ENCODE measurements around the gene GOLGA8R. TPM values are rescaled to one million over a fixed set of nuclear protein-coding genes. Genes with fewer than 3 reads are reported as not detected.
"Not testable (repeated sequence)": the region's sequence is repeated elsewhere in the genome, so short reads cannot be mapped to it uniquely, and the experiment has no call there.

GOLGA8R gene, protein sequence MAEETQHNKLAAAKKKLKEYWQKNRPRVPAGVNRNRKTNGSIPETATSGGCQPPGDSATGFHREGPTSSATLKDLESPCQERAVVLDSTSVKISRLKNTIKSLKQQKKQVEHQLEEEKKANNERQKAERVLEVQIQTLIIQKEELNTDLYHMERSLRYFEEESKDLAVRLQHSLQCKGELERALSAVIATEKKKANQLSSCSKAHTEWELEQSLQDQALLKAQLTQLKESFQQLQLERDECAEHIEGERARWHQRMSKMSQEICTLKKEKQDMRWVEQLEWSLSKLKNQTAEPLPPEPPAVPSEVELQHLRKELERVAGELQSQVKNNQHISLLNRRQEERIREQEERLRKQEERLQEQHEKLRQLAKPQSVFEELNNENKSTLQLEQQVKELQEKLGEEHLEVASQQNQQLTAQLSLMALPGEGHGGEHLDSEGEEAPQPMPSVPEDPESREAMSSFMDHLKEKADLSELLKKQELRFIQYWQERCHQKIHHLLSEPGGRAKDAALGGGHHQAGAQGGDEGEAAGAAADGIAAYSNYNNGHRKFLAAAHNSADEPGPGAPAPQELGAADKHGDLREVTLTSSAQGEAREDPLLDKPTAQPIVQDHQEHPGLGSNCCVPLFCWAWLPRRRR
- polyA plus RNA-seq, result 1 to 10 TPM in 1 of 2 donors, under 1 TPM in 1; 0.79 to 1.1 TPM

DNA sequence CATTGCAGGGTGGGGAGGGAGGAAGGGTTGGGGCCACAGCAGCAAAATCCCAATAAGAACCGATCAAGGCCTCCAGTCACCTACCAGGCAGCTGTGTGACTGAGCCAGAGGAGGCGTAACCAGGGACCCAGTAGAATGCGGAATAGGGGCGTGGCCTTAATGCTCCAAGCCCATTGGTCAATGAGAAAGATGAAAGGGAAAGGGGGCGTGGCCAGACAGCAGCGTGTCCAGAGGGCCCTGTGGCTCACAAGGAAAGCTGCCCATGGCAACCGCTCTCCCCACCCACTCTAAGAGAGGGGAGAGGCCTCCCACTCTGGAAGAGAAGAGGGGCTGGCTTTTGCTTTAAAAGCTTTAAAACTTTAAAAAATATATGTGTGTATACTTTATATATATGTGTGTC lies at the start of gene GOLGA8R:
GOLGA8R (minus strand) TSS at position 101 of the 400 bp plus-strand sequence; CDS start at position 3, 98 bp downstream.
- H3K27me3 ChIP-seq (ENCODE audit: control insufficient read depth in 1 of 2, insufficient read depth in 2 of 2, low read length in 2 of 2); H3K4me1 ChIP-seq (ENCODE audit: control insufficient read depth in 2 of 2, insufficient read depth in 2 of 2, low read length in 1 of 2); H3K4me3 ChIP-seq (ENCODE audit: low read depth in 1 of 2, low read length in 2 of 2); H3K36me3 ChIP-seq (ENCODE audit: control insufficient read depth in 2 of 2, insufficient read depth in 2 of 2, low read length in 1 of 2); H3K9me3 ChIP-seq (ENCODE audit: control insufficient read depth in 2 of 2, insufficient read depth in 1 of 2, low read depth in 1 of 2, low read length in 1 of 2); H3K27ac ChIP-seq (ENCODE audit: low read depth in 2 of 2, low read length in 1 of 2): not testable (repeated sequence)
- WGBS, 2 donors, result no CpG with 5 or more reads among the region's 7 CpGs

DNA sequence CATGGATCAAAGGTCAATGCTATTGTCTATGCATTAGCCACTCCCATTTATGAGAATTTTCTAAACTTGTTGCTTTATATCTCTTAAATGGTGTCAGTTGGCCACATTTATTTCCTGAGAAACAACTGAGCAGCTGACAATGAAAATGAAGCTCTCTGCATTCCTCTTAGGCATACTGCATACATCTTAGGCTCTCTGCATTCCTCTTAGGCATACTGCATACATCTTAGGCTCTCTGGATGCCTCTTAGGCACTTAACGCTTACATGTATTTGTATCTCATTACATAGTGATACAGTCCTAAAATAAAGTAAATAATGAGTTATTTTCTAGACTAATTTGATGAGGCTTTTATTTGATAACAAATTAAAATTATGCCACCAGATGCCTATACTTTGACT lies 49.8 kb upstream of the GOLGA8R start:
- H3K9me3 ChIP-seq (ENCODE audit: control insufficient read depth in 2 of 2, insufficient read depth in 1 of 2, low read depth in 1 of 2, low read length in 1 of 2); H3K4me1 ChIP-seq (ENCODE audit: control insufficient read depth in 2 of 2, insufficient read depth in 2 of 2, low read length in 1 of 2); H3K36me3 ChIP-seq (ENCODE audit: control insufficient read depth in 2 of 2, insufficient read depth in 2 of 2, low read length in 1 of 2); H3K27ac ChIP-seq (ENCODE audit: low read depth in 2 of 2, low read length in 1 of 2); H3K4me3 ChIP-seq (ENCODE audit: low read depth in 1 of 2, low read length in 2 of 2); H3K27me3 ChIP-seq (ENCODE audit: control insufficient read depth in 1 of 2, insufficient read depth in 2 of 2, low read length in 2 of 2): not testable (repeated sequence)
- no CpG with 5 or more reads among the region's 1 CpG for WGBS, 2 donors

DNA sequence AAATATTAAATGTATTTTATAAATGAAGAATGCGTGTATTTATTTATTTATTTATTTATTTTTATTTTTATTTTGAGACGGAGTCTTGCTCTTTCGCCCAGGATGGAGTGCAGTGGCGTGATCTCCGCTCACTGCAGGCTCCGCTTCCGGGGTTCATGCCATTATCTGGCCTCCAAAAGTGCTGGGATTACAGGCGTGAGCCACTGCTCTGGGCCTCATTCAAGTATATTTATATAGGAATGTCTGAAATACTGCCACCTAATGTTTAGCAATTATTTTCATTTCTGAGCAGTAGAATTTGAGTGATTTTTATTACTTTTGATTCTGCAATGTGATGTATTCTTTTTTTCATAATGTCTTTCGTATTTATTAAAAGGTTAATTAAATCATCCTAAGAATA lies 48.1 kb upstream of the GOLGA8R start:
- WGBS, 2 donors, result no CpG with 5 or more reads among the region's 9 CpGs
- not testable (repeated sequence) for H3K27ac ChIP-seq (ENCODE audit: low read depth in 2 of 2, low read length in 1 of 2); H3K36me3 ChIP-seq (ENCODE audit: control insufficient read depth in 2 of 2, insufficient read depth in 2 of 2, low read length in 1 of 2); H3K4me3 ChIP-seq (ENCODE audit: low read depth in 1 of 2, low read length in 2 of 2); H3K27me3 ChIP-seq (ENCODE audit: control insufficient read depth in 1 of 2, insufficient read depth in 2 of 2, low read length in 2 of 2); H3K9me3 ChIP-seq (ENCODE audit: control insufficient read depth in 2 of 2, insufficient read depth in 1 of 2, low read depth in 1 of 2, low read length in 1 of 2); H3K4me1 ChIP-seq (ENCODE audit: control insufficient read depth in 2 of 2, insufficient read depth in 2 of 2, low read length in 1 of 2)

DNA sequence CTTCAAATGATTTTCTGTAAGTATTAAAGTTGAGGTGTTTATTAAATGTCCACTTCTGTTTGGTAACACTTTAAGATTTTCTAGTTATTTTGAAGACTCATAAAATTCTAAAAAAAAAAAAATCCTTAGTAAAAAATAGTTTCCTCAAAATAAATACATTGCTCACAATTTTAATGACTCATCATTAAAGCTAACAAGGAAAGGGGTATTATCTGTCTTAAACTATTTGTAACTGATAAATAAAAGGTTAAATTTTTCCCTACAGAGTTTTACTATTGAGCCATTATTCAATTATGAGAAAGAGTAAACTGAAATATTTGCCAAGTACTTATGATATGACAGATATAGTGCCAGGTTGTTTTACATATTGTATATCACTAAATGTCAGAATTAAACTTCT lies 38.6 kb upstream of the GOLGA8R start:
- H3K36me3 ChIP-seq (ENCODE audit: control insufficient read depth in 2 of 2, insufficient read depth in 2 of 2, low read length in 1 of 2); H3K4me3 ChIP-seq (ENCODE audit: low read depth in 1 of 2, low read length in 2 of 2); H3K27ac ChIP-seq (ENCODE audit: low read depth in 2 of 2, low read length in 1 of 2); H3K9me3 ChIP-seq (ENCODE audit: control insufficient read depth in 2 of 2, insufficient read depth in 1 of 2, low read depth in 1 of 2, low read length in 1 of 2); H3K27me3 ChIP-seq (ENCODE audit: control insufficient read depth in 1 of 2, insufficient read depth in 2 of 2, low read length in 2 of 2); H3K4me1 ChIP-seq (ENCODE audit: control insufficient read depth in 2 of 2, insufficient read depth in 2 of 2, low read length in 1 of 2): not testable (repeated sequence)

DNA sequence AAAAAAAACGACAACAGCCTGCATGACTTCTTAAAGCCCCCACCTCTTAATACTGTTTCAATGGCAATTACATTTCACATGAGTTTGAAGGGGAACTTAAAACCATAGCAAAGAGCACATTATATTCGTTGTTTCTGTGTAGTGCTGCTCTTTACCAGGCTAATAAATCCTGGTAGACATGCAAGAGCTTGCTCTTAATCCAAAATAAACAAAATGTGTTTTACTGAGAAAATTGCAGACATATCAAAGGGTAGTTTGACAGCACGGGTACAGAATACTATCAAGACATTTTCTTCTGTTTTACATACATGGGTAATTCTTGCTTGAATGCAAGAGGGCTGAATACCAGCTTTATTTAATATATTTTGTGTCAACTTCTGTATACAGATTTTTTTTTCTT lies 24.3 kb upstream of the GOLGA8R start:
- H3K36me3 ChIP-seq (ENCODE audit: control insufficient read depth in 2 of 2, insufficient read depth in 2 of 2, low read length in 1 of 2); H3K4me3 ChIP-seq (ENCODE audit: low read depth in 1 of 2, low read length in 2 of 2); H3K27ac ChIP-seq (ENCODE audit: low read depth in 2 of 2, low read length in 1 of 2); H3K27me3 ChIP-seq (ENCODE audit: control insufficient read depth in 1 of 2, insufficient read depth in 2 of 2, low read length in 2 of 2); H3K9me3 ChIP-seq (ENCODE audit: control insufficient read depth in 2 of 2, insufficient read depth in 1 of 2, low read depth in 1 of 2, low read length in 1 of 2); H3K4me1 ChIP-seq (ENCODE audit: control insufficient read depth in 2 of 2, insufficient read depth in 2 of 2, low read length in 1 of 2): not testable (repeated sequence)
- 17 to 21% methylated on average over 1 to 2 of the region's 3 CpGs for WGBS, 2 donors

DNA sequence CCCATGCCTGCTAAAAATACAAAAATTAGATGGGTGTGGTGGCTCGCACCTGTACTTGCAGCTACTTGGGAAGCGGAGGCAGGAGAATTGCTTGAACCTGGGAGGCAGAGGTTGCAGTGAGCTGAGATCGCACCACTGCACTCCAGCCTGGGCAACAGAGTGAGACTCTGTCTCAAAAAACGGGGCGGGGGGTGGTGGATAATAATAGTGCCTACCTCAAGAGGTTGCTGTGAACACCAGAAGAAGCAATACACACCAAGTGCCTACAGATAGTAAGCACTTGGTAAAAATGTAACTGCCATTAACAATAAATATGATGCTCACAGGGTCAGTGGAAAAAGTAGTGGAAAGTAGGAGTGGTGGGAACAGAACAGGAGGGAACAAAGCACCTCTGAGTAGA lies 21.8 kb upstream of the GOLGA8R start:
- H3K36me3 ChIP-seq (ENCODE audit: control insufficient read depth in 2 of 2, insufficient read depth in 2 of 2, low read length in 1 of 2); H3K27me3 ChIP-seq (ENCODE audit: control insufficient read depth in 1 of 2, insufficient read depth in 2 of 2, low read length in 2 of 2); H3K27ac ChIP-seq (ENCODE audit: low read depth in 2 of 2, low read length in 1 of 2); H3K4me3 ChIP-seq (ENCODE audit: low read depth in 1 of 2, low read length in 2 of 2); H3K4me1 ChIP-seq (ENCODE audit: control insufficient read depth in 2 of 2, insufficient read depth in 2 of 2, low read length in 1 of 2); H3K9me3 ChIP-seq (ENCODE audit: control insufficient read depth in 2 of 2, insufficient read depth in 1 of 2, low read depth in 1 of 2, low read length in 1 of 2): not testable (repeated sequence)
- 87 to 96% methylated on average over 3 of the region's 5 CpGs for WGBS, 2 donors

DNA sequence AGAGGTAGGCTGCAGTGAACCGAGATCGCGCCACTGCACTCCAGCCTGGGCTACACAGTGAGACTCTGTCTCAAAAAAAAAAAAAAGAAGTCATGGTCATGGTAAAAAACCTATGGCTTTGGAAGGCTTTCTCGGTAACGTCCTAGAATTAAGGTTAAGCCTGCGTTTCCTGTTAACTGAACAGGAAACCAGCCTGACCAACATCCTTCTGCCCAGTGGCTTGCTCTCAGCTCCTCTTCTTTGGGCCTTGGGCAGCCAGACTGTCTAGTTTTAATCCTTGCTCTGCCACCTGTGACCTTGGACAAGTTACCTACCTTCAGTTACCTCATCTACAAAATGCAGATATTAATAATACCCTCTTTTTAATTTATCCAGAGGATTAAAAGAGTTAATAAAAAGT lies 6.7 kb upstream of the GOLGA8R start:
- 74 to 86% methylated on average over 4 to 6 of the region's 6 CpGs for WGBS, 2 donors
- H3K27me3 ChIP-seq (ENCODE audit: control insufficient read depth in 1 of 2, insufficient read depth in 2 of 2, low read length in 2 of 2); H3K27ac ChIP-seq (ENCODE audit: low read depth in 2 of 2, low read length in 1 of 2); H3K4me1 ChIP-seq (ENCODE audit: control insufficient read depth in 2 of 2, insufficient read depth in 2 of 2, low read length in 1 of 2); H3K36me3 ChIP-seq (ENCODE audit: control insufficient read depth in 2 of 2, insufficient read depth in 2 of 2, low read length in 1 of 2); H3K9me3 ChIP-seq (ENCODE audit: control insufficient read depth in 2 of 2, insufficient read depth in 1 of 2, low read depth in 1 of 2, low read length in 1 of 2); H3K4me3 ChIP-seq (ENCODE audit: low read depth in 1 of 2, low read length in 2 of 2): not testable (repeated sequence)

DNA sequence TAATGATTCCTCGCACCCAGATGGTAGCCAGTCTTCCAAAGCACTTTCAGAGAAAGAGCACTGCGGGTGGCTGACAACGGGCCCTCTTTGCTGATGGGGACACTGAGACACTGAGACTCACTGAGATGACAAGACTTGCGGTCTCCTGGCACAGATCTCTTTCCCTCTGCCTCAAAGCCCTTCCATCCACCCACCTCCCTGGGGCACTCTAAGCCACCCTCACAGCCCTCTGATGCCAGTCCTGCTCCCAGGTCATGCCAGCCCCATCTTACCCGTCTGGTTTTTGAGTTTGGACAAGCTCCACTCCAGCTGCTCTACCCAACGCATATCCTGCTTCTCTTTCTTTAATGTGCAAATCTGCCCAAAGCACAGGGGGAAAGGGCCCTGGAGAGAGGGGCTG lies 6.4 kb downstream of the GOLGA8R start:
- H3K36me3 ChIP-seq (ENCODE audit: control insufficient read depth in 2 of 2, insufficient read depth in 2 of 2, low read length in 1 of 2); H3K4me1 ChIP-seq (ENCODE audit: control insufficient read depth in 2 of 2, insufficient read depth in 2 of 2, low read length in 1 of 2); H3K9me3 ChIP-seq (ENCODE audit: control insufficient read depth in 2 of 2, insufficient read depth in 1 of 2, low read depth in 1 of 2, low read length in 1 of 2); H3K27me3 ChIP-seq (ENCODE audit: control insufficient read depth in 1 of 2, insufficient read depth in 2 of 2, low read length in 2 of 2); H3K27ac ChIP-seq (ENCODE audit: low read depth in 2 of 2, low read length in 1 of 2); H3K4me3 ChIP-seq (ENCODE audit: low read depth in 1 of 2, low read length in 2 of 2): not testable (repeated sequence)
- 77 to 87% methylated on average over 5 of the region's 6 CpGs for WGBS, 2 donors

DNA sequence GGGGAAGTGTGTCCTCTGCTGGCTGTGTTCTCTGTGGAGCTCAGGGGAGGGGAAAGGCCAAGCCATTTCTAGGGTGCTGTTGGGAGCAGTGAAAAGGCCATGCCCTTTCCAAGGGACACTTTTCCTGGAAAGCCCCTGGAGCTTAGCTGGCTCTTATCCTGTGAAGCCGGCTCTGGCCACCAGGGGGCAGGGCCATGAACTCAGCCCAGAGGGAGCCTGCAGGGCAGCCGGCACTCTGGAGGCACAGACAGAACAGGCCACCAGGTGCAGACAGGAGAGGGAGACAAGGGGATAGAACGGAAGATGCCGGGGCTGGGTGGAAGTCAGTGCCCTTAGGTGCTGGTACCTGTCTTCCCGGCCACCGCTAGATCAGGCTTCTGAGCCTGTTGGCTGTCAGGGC lies 15.1 kb downstream of the GOLGA8R start:
- H3K9me3 ChIP-seq (ENCODE audit: control insufficient read depth in 2 of 2, insufficient read depth in 1 of 2, low read depth in 1 of 2, low read length in 1 of 2); H3K27ac ChIP-seq (ENCODE audit: low read depth in 2 of 2, low read length in 1 of 2); H3K36me3 ChIP-seq (ENCODE audit: control insufficient read depth in 2 of 2, insufficient read depth in 2 of 2, low read length in 1 of 2); H3K4me1 ChIP-seq (ENCODE audit: control insufficient read depth in 2 of 2, insufficient read depth in 2 of 2, low read length in 1 of 2); H3K27me3 ChIP-seq (ENCODE audit: control insufficient read depth in 1 of 2, insufficient read depth in 2 of 2, low read length in 2 of 2); H3K4me3 ChIP-seq (ENCODE audit: low read depth in 1 of 2, low read length in 2 of 2): not testable (repeated sequence)
- WGBS, 2 donors, result 0 to 7% methylated on average over 2 of the region's 6 CpGs

DNA sequence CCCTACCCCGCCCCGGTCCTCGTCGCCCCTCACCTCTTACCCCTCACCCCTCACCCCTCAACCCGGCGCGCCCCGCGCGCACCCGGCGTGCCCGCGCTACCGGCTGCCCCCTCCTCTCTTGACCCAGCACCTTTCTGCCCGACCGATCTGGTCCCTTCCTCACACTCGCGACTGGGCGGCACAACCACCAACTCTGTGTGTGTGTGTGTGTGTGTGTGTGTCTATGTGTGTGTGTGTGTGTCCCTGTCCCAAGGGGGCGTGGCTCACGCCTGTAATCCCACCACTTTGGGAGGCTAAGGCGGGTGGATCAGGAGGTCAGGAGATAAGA lies 20.4 kb downstream of the GOLGA8R start:
- not testable (repeated sequence) for H3K36me3 ChIP-seq (ENCODE audit: control insufficient read depth in 2 of 2, insufficient read depth in 2 of 2, low read length in 1 of 2); H3K4me1 ChIP-seq (ENCODE audit: control insufficient read depth in 2 of 2, insufficient read depth in 2 of 2, low read length in 1 of 2); H3K27me3 ChIP-seq (ENCODE audit: control insufficient read depth in 1 of 2, insufficient read depth in 2 of 2, low read length in 2 of 2); H3K4me3 ChIP-seq (ENCODE audit: low read depth in 1 of 2, low read length in 2 of 2); H3K9me3 ChIP-seq (ENCODE audit: control insufficient read depth in 2 of 2, insufficient read depth in 1 of 2, low read depth in 1 of 2, low read length in 1 of 2); H3K27ac ChIP-seq (ENCODE audit: low read depth in 2 of 2, low read length in 1 of 2)
- 14% methylated on average over 5 of the region's 23 CpGs; no CpG with 5 or more reads in 1 of the 2 donors for WGBS, 2 donors

Measured in esophagus (tissue), 2 donors.